Measurements from ENCODE around the gene CCDC116.
A peak's percentile ranks its signal among the peaks of the same experiment; 100 is the strongest.

Gene CCDC116

DNA sequence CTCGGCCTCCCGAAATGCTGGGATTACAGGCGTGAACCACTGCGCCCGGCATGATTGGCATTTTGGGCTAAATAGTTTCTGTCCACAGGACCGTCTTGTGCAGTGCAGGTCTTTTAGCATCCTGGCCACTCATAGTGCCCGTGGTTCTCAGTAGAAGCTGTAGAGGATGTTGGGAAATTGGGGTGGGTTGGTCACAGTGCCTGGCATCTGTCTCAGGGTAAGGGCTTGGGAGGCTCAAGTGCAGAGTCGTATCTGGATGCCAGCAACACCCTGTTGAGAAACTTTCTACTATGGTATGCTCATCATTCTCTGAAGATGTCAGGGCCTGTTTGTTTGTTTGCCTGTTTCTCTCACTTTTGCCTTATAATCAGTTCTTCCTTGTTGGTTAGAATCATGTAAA lies 43.2 kb upstream of the CCDC116 start:
- intact Hi-C loops (cut with DNase I; ENCODE audit: low total_unique reads): no loop called here
- Histone ChIP-seq H3K36me3 (peaks cover 7 to 17% (median 8%) of the 10 kb centered on the region in 3 donors), H3K4me1 (peaks cover 0 to 90% (median 31%) of the 10 kb centered on the region in 4 donors), H3K4me3 (no peak overlapping the region), H3K27me3 (no peaks in the 10 kb centered on the region), H3K27ac (no peak overlapping the region), H3K9me3 (no peaks in the 10 kb centered on the region)
- no peak for TF ChIP-seq CTCF (IDR thresholded peaks at IDR 0.05)
- DNase-seq: no peak

GRCh38 chr22:21590809-21591641 lies 41.5 kb upstream of the CCDC116 start:
- H3K36me3 ChIP-seq: peaks cover 9 to 33% (median 24%) of the 10 kb centered on the region in 3 donors

DNA sequence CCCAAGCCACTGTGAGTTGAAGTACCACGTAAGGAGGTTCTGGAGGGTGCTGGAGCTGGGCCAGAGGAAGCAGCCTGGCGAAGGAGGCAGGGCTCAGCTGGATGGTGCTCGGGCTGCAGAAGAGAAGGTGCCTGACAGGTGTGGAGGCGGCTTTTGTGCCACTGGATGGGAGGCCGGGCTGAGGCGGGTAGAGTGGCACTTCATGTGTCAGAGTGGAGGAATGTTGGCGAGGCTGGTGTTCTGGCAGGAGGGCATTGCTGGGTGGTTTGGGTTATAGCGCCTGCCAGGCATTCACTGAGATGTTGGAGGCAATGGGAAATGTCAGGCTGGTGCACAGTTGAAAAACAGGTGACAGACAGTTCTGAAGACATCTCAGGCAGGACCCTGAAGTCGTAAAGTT lies 40.9 kb upstream of the CCDC116 start:
- intact Hi-C loops (cut with DNase I; ENCODE audit: low total_unique reads): no loop called here
- peaks cover 9 to 40% (median 28%) of the 10 kb centered on the region in 3 donors for H3K36me3 ChIP-seq
- H3K4me3 ChIP-seq: no peak overlapping the region
- H3K9me3 ChIP-seq: no peaks in the 10 kb centered on the region
- peak in 1 of 2 donors; percentile 70 for DNase-seq
- H3K4me1 ChIP-seq: peaks cover 0 to 79% (median 31%) of the 10 kb centered on the region in 4 donors
- H3K27me3 ChIP-seq: no peaks in the 10 kb centered on the region
- peak overlapping the region in 1 of 2 donors; percentile 47 for H3K27ac ChIP-seq
- no peak for TF ChIP-seq CTCF (IDR thresholded peaks at IDR 0.05)

More at GRCh38 chr22:21590809-21591641, 41.5 kb upstream of the CCDC116 start:
- Histone ChIP-seq H3K27me3 (no peaks in the 10 kb centered on the region), H3K9me3 (no peaks in the 10 kb centered on the region), H3K4me1 (peaks cover 0 to 83% (median 31%) of the 10 kb centered on the region in 4 donors), H3K27ac (peak overlapping the region in 1 of 2 donors; percentile 47), H3K4me3 (no peak overlapping the region)
- intact Hi-C loops (cut with DNase I; ENCODE audit: low total_unique reads): no loop called here
- DNase-seq: no peak
- TF ChIP-seq CTCF (IDR thresholded peaks at IDR 0.05): no peak

- Histone ChIP-seq H3K27ac (no peak overlapping the region), H3K4me1 (peaks cover 0 to 71% (median 31%) of the 10 kb centered on the region in 4 donors), H3K36me3 (peaks cover 9 to 46% (median 31%) of the 10 kb centered on the region in 3 donors), H3K9me3 (no peaks in the 10 kb centered on the region), H3K4me3 (no peak overlapping the region), H3K27me3 (no peaks in the 10 kb centered on the region)
- no peak for TF ChIP-seq CTCF (IDR thresholded peaks at IDR 0.05)
- no peak for DNase-seq
- intact Hi-C loops (cut with DNase I; ENCODE audit: low total_unique reads): no loop called here
Observed at GRCh38 chr22:21592422-21592821, 40.1 kb upstream of the CCDC116 start.

- no peaks in the 10 kb centered on the region for H3K9me3 ChIP-seq
- peaks cover 0 to 60% (median 31%) of the 10 kb centered on the region in 4 donors for H3K4me1 ChIP-seq
- intact Hi-C loops (cut with DNase I; ENCODE audit: low total_unique reads): no loop called here
- no peak overlapping the region for H3K4me3 ChIP-seq
- H3K36me3 ChIP-seq: peaks cover 9 to 46% (median 31%) of the 10 kb centered on the region in 3 donors
- no peak for DNase-seq
- no peak overlapping the region for H3K27ac ChIP-seq
- no peak for TF ChIP-seq CTCF (IDR thresholded peaks at IDR 0.05)
- H3K27me3 ChIP-seq: no peaks in the 10 kb centered on the region
Observed at GRCh38 chr22:21593406-21594232, 38.9 kb upstream of the CCDC116 start.
